IPS DF 6.9 (cell line): ENCODE measurements around the gene PTGFRN.

Source experiments
- DNase-seq: peaks from one replicate; pipeline ENCODE4 v3.0.0-alpha.2; 2013; ENCODE audit warnings: low read depth, low spot score
- H3K27ac ChIP-seq: one replicate; pipeline ENCODE4 v1.5.1; 2013; ENCODE audit warnings: low read length, control low read depth
- H3K27me3 ChIP-seq: 2 replicates; pipeline ENCODE4 v1.6.1; 2013; ENCODE audit warnings: mild to moderate bottlenecking, low read length; ENCODE audit not compliant: control insufficient read depth, insufficient read depth
- H3K36me3 ChIP-seq: 2 replicates; pipeline ENCODE4 v1.6.1; 2013; ENCODE audit warnings: low read length; ENCODE audit not compliant: control insufficient read depth, insufficient read depth
- H3K4me1 ChIP-seq: 2 replicates; pipeline ENCODE4 v1.6.1; 2013; ENCODE audit warnings: low read length; ENCODE audit not compliant: control insufficient read depth, insufficient read depth
- H3K4me3 ChIP-seq: 2 replicates; pipeline ENCODE4 v1.5.1; 2013; ENCODE audit warnings: mild to moderate bottlenecking, low read length
- H3K9me3 ChIP-seq: 2 replicates; pipeline ENCODE4 v1.6.1; 2013; ENCODE audit warnings: low read length, inconsistent platforms; ENCODE audit not compliant: control insufficient read depth, insufficient read depth
- WGBS: extraction: QIAGEN DNeasy Blood & Tissue Kit; methylation state at CpG from one replicate; pipeline ENCODE4 v1.1.7; 2013; ENCODE audit warnings: mixed read lengths, missing lambda C conversion rate; ENCODE audit not compliant: insufficient read length, insufficient coverage; 5-methylcytosine and 5-hydroxymethylcytosine counted together

PTGFRN gene

DNA sequence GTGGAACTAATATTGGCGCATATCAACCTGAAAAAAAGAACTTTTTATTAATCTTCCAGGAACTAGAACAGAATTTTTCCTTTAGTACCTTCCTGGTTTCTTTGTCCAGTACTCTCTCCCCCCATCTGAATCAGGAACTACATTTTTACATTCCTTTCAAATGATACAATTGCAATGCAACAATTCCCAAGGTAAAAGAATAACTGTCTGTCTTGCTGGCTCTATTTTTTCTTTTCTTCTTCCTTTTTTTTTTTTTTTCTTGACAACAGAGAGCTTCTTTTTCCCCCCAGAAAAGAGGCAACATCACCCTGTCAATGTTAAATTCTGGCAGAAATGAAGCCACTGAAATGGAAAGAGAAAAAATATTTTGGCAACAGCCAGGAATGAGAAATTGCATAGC is 87.3 kb downstream of the PTGFRN start:
- Histone ChIP-seq H3K27me3 (no peaks in the 10 kb centered on the region), H3K9me3 (no peaks in the 10 kb centered on the region), H3K36me3 (no peaks in the 10 kb centered on the region), H3K27ac (no peak overlapping the region), H3K4me3 (no peak overlapping the region), H3K4me1 (no peaks in the 10 kb centered on the region)
- no peak for DNase-seq
- WGBS = no CpG with 5 or more reads among the region's 1 CpG

DNA sequence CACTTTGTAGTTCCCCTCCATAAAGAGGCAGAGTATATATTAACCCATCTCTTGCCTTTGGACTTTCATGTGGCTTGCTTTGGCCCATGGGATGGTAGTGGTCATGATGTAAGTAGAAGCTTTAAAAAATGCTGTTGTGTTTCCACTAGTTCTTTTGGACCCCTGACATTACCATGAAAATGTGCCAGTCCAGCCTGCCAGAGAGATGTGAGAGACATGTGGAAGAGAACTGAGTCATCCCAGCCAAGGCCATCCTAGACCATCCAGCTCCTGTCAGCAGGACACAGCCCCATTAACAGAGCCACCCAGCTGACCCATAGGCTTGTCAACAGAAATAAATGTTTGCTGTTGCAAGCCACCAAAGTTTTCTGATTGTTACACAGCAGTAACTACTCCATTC is 87.9 kb downstream of the PTGFRN start:
- Histone ChIP-seq H3K4me1 (no peaks in the 10 kb centered on the region), H3K27ac (no peak overlapping the region), H3K9me3 (no peaks in the 10 kb centered on the region), H3K27me3 (no peaks in the 10 kb centered on the region), H3K4me3 (no peak overlapping the region), H3K36me3 (no peaks in the 10 kb centered on the region)
- no peak for DNase-seq

DNA sequence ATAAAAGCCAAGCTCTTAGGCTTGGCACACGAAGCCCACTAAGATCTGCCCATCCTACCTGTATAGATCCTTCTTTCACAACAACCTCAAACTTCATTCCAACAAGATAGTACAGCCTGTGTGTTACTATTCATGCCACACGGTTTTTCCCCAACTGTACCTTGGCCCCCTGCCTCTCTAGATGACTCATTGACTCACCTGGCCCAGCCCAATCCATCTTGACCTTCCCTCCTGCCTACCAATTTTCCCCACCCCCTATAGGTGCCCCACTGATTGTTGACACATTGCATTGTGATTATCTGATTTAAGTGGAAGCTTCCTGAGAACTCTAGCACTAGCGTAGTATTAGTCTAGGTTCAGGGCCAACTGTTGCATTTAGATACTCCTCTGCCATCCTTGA is 89.9 kb downstream of the PTGFRN start:
- Histone ChIP-seq H3K9me3 (no peaks in the 10 kb centered on the region), H3K27ac (no peak overlapping the region), H3K36me3 (no peaks in the 10 kb centered on the region), H3K27me3 (no peaks in the 10 kb centered on the region), H3K4me1 (peaks cover 2% of the 10 kb centered on the region; the same call in 1 of the 2 replicates), H3K4me3 (no peak overlapping the region)
- WGBS = no CpG with 5 or more reads among the region's 3 CpGs
- no peak for DNase-seq

DNA sequence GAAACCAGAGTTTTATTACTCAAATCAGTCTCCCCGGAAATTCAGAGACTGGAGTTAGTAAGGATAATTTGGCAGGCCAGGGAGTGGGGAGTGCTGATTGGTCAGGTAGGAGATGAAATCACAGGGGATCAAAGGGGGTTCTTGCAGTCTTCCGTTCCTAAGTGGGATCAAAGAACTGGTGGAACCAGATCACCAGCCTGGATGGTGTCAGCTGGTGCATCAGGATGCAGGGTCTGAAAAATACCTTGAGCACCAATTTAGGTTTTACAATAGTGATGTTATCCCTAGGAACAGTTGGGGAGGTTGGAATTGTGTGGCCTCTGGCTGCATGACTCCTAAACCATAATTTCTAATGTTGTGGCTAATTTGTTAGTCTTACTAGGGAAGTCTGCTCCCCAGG is 90.4 kb downstream of the PTGFRN start:
- no CpG with 5 or more reads among the region's 2 CpGs for WGBS
- no peaks in the 10 kb centered on the region for H3K9me3 ChIP-seq
- H3K36me3 ChIP-seq = no peaks in the 10 kb centered on the region
- no peak overlapping the region for H3K27ac ChIP-seq
- H3K27me3 ChIP-seq = no peaks in the 10 kb centered on the region
- H3K4me1 ChIP-seq = peaks cover 2% of the 10 kb centered on the region; the same call in 1 of the 2 replicates
- no peak overlapping the region for H3K4me3 ChIP-seq
- DNase-seq = no peak

DNA sequence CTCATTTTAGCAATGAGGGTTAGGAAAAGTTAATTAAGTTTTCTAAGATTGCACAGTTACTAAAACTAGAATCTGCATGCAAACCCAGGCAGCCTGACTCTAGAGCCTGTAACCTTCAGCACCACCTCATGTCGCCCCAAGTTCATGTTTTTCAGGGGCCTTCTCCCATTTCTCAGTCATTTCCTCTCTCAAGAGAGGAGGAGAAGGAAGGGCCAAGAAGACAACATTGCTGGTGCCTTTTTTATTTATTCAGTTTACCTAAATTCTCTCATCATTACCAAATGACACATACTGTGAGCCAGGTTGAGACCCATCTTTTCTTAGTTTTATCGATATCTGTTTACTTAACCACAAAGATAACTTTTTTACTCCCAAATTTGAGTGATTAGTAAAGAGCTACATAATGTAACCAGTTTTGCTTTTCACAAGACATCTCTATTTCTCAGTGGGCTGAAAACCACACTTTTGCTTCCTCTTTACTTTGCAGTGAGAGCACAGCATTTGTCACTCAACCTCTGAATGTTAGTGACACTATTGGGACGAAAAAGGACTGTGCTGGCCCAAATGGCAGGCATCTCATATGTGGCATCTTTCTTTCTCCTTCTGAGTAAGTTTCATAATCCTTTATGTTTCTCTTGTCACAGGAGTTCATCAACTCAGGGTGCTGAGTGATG is 91.7 kb downstream of the PTGFRN start, which contains the start of gene CD101:
TSS of gene CD101 (plus strand) at position 507 of the 674 bp plus-strand sequence. CDS start at position 565, 58 bp downstream.
- Histone ChIP-seq H3K4me1 (peaks cover 2% of the 10 kb centered on the region; the same call in 1 of the 2 replicates), H3K27ac (no peak within 1 kb of the TSS), H3K27me3 (no peaks in the 10 kb centered on the region), H3K4me3 (no peak within 1 kb of the TSS), H3K36me3 (no peaks in the 10 kb centered on the region), H3K9me3 (no peaks in the 10 kb centered on the region)
- no peak for DNase-seq
- WGBS = no CpG with 5 or more reads among the region's 3 CpGs

DNA sequence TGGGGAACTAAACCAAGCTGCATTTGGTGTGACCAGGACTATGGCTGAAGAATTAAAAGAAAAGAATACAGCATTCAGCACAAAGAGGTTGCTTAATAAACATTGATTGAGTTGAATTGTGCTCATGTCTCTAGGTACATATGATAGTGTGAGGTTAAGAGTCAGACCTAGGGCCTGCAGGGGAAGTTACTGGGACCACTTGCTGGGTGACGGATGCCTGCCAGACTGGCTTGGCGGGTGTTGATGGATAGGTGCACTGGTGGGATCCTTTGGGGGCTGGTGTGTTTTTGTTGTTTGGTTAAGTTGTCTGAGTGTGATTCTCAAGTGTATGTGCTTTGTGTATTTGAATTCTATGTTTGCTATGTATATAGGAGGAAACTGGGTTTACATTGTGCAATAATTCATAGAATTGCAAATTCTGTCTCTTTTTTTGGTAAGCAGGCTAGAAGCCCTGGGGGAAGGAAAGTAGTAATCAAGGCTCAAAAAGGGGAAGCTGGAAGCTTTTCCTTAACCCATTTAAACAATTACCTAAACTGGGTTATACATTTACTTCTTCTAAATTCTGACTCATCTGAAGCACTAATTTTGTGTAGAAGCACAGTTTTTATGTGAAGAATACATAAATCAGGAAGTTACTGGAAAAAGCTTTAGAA is 93.6 kb downstream of the PTGFRN start:
- Histone ChIP-seq H3K36me3 (no peaks in the 10 kb centered on the region), H3K27me3 (no peaks in the 10 kb centered on the region), H3K9me3 (no peaks in the 10 kb centered on the region), H3K27ac (no peak overlapping the region), H3K4me3 (no peak overlapping the region), H3K4me1 (peaks cover 2% of the 10 kb centered on the region; the same call in 1 of the 2 replicates)
- DNase-seq = no peak
- WGBS = no CpG with 5 or more reads among the region's 2 CpGs

DNA sequence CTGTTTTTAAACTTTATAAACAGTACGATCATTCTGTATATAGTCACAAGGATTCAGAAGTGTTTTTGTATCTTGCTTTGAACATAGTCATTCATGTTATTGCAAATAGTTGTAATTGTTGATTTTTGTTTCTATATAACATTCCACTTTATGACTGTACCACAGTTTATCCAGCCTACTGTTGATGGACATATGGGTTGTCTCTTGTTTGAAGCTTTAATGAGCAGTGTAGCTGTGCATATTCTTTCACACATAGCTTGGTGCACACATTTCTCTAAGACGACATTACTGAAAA is 98.0 kb downstream of the PTGFRN start:
- Histone ChIP-seq H3K36me3 (no peaks in the 10 kb centered on the region), H3K4me1 (peaks cover 2% of the 10 kb centered on the region; the same call in 1 of the 2 replicates), H3K9me3 (no peaks in the 10 kb centered on the region), H3K4me3 (no peak overlapping the region), H3K27ac (no peak overlapping the region), H3K27me3 (no peaks in the 10 kb centered on the region)
- WGBS = no CpG with 5 or more reads among the region's 2 CpGs
- no peak for DNase-seq

DNA sequence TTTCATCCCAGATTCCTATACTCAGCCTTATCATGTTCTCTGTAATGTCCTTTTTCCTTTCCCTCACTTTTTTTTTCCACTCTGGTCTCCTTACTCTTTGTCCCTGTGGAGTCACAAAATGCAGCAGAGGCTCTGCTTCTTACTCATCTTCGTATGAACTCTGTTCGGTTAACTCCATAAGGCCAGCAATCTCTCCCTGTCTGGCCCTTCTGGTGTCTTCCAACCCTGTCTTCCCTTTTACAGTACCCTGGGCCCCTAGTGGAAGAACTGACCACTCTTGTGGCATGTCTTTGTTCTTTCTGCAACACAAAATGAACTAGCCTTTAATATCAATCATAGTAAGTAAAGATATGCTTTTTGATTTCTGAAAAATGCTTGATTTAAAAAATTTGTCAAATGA is 98.9 kb downstream of the PTGFRN start:
- H3K36me3 ChIP-seq = no peaks in the 10 kb centered on the region
- no peak overlapping the region for H3K27ac ChIP-seq
- no peak overlapping the region for H3K4me3 ChIP-seq
- WGBS = no CpG with 5 or more reads among the region's 2 CpGs
- no peaks in the 10 kb centered on the region for H3K9me3 ChIP-seq
- H3K4me1 ChIP-seq = no peaks in the 10 kb centered on the region
- H3K27me3 ChIP-seq = no peaks in the 10 kb centered on the region
- DNase-seq = no peak

DNA sequence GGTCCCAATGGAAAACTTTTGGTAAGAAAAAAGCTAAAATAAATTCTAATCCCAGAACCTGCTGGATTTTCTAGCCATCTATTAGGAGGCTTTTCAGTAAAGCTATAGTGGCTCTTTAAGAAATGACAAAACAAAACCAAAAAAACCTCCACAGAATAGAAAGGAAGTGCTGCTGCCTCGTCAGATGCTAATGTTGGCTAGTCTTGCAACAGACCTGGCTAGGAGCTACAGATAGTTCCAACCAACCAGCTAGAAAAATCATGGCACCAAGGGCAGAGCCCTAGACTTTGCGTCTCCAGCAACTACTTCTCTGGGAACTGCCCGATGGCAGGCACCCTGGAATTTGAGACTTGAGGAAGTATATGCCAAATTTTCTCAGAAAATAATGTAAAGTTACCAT is 99.4 kb downstream of the PTGFRN start:
- no peak for DNase-seq

DNA sequence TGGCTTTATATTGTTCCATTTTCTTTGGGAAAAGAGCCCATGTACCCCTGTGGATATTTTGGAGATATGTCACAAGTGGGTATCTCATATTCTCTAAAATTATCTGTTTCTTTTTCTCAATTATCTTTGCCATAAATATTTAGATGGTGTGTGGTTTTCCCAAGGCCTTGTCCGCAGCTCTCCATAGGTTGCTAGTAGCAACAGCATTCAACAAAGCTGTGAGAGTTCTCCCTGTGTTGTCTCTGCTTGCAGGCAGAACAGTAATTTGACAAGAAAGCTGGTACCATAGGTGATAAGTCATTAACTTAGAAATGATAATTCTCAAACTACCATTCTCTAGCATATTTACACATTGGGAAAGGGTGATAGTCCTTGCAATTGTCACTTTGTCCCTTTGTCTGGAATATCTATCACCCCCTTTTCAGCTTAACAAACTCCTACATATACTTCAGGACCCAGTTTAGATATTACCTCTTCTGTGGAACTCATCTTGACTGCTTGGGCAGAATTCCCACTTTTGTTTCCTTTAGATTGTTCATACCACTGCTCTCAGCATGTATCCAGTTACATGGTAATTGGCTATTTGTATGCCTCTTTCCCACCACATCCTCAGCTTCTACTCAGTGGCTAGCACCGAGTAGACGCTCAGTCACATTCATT is 100.7 kb downstream of the PTGFRN start:
- Histone ChIP-seq H3K4me1 (no peaks in the 10 kb centered on the region), H3K9me3 (no peaks in the 10 kb centered on the region), H3K27me3 (no peaks in the 10 kb centered on the region), H3K27ac (no peak overlapping the region), H3K4me3 (no peak overlapping the region), H3K36me3 (no peaks in the 10 kb centered on the region)
- WGBS = no CpG with 5 or more reads among the region's 3 CpGs
- no peak for DNase-seq

More for the DNA sequence above, 99.4 kb downstream of the PTGFRN start:
- Histone ChIP-seq H3K4me3 (no peak overlapping the region), H3K27ac (no peak overlapping the region), H3K27me3 (no peaks in the 10 kb centered on the region), H3K9me3 (no peaks in the 10 kb centered on the region), H3K4me1 (no peaks in the 10 kb centered on the region), H3K36me3 (no peaks in the 10 kb centered on the region)
- WGBS = no CpG with 5 or more reads among the region's 3 CpGs
